Measurements from ENCODE around the gene MPO. TPM values are rescaled to one million over a fixed set of nuclear protein-coding genes. Genes with fewer than 3 reads are reported as not detected.

MPO gene
- total RNA-seq, 4 donors from 2014 or later, result 0.24 to 0.45 TPM; not detected in 2

GRCh38 chr17:58327363-58328194 is 46.8 kb upstream of the MPO start:
- Histone ChIP-seq H3K27me3 (no peaks in the 10 kb centered on the region), H3K4me1 (peaks cover 8 to 16% of the 10 kb centered on the region in 2 donors), H3K36me3 (no peaks in the 10 kb centered on the region), H3K4me3 (replicated peaks in 1 of 3) (no peak overlapping the region), H3K27ac (no peak overlapping the region), H3K9me3 (no peaks in the 10 kb centered on the region)
- TF ChIP-seq POLR2A (IDR thresholded peaks at IDR 0.05) (no peak), CTCF (IDR thresholded peaks at IDR 0.05) (no peak)
- intact Hi-C loops (cut with DNase I), result loop anchor here (10.0 kb wide), 1 partner anchor 47 kb away; no protein-coding TSS in a partner anchor
- WGBS, 2 donors, result 78 to 79% methylated on average over 14 to 18 of the region's 19 CpGs
- DNase-seq, result no peak

GRCh38 chr17:58326609-58327362 is 46.1 kb upstream of the MPO start:
- WGBS, 2 donors, result 83 to 89% methylated on average over 8 to 9 of the region's 9 CpGs
- no peaks in the 10 kb centered on the region for H3K27me3 ChIP-seq
- DNase-seq, result no peak
- H3K36me3 ChIP-seq, result no peaks in the 10 kb centered on the region
- no peak for TF ChIP-seq POLR2A (IDR thresholded peaks at IDR 0.05)
- TF ChIP-seq CTCF (IDR thresholded peaks at IDR 0.05), result no peak
- H3K27ac ChIP-seq, result no peak overlapping the region
- no peaks in the 10 kb centered on the region for H3K9me3 ChIP-seq
- no peak overlapping the region for H3K4me3 ChIP-seq (replicated peaks in 1 of 3)
- intact Hi-C loops (cut with DNase I), result loop anchor here (10.0 kb wide), 1 partner anchor 48 kb away; no protein-coding TSS in a partner anchor
- peaks cover 8 to 16% of the 10 kb centered on the region in 2 donors for H3K4me1 ChIP-seq

GRCh38 chr17:58325976-58326468 is 45.3 kb upstream of the MPO start:
- Histone ChIP-seq H3K27me3 (no peaks in the 10 kb centered on the region), H3K27ac (no peak overlapping the region), H3K36me3 (no peaks in the 10 kb centered on the region), H3K4me3 (replicated peaks in 1 of 3) (no peak overlapping the region), H3K9me3 (no peaks in the 10 kb centered on the region), H3K4me1 (peaks cover 8 to 16% of the 10 kb centered on the region in 2 donors)
- intact Hi-C loops (cut with DNase I), result loop anchor here (10.0 kb wide), 1 partner anchor 49 kb away; no protein-coding TSS in a partner anchor
- WGBS, 2 donors, result 82 to 87% methylated on average over 10 to 11 of the region's 11 CpGs
- no peak for DNase-seq
- no peak for TF ChIP-seq CTCF (IDR thresholded peaks at IDR 0.05)
- no peak for TF ChIP-seq POLR2A (IDR thresholded peaks at IDR 0.05)

- intact Hi-C loops (cut with DNase I), result loop anchor here (10.0 kb wide), 1 partner anchor 49 kb away; no protein-coding TSS in a partner anchor
- WGBS, 2 donors, result 72 to 75% methylated on average over 9 to 11 of the region's 11 CpGs
- Histone ChIP-seq H3K4me3 (replicated peaks in 1 of 3) (peak overlapping the region in 1 of 3 donors; percentile 51), H3K36me3 (no peaks in the 10 kb centered on the region), H3K27ac (no peak overlapping the region), H3K9me3 (no peaks in the 10 kb centered on the region), H3K4me1 (peaks cover 8 to 16% of the 10 kb centered on the region in 2 donors), H3K27me3 (no peaks in the 10 kb centered on the region)
- TF ChIP-seq POLR2A (IDR thresholded peaks at IDR 0.05) (no peak), CTCF (IDR thresholded peaks at IDR 0.05) (no peak)
- DNase-seq, result no peak
These were observed 44.6 kb upstream of the MPO start for GRCh38 chr17:58325289-58325726.

Measured in thyroid gland (tissue), 4 donors.